GM19467 (cell line): ENCODE data around the gene MTCL1.
"Not testable (repeated sequence)": the region's sequence is repeated elsewhere in the genome, so short reads cannot be mapped to it uniquely, and the experiment has no call there.

Experiments used
- ATAC-seq: cut with Tn5 transposase; IDR thresholded peaks from one replicate; pipeline ENCODE4 v1.9.1; 2021; ENCODE audit warnings: mild to moderate bottlenecking, moderate library complexity; ENCODE audit not compliant: unreplicated experiment

Gene MTCL1

GRCh38 chr18:8741117-8741516 lies 35.8 kb downstream of the MTCL1 start:
- ATAC-seq = no peak

DNA sequence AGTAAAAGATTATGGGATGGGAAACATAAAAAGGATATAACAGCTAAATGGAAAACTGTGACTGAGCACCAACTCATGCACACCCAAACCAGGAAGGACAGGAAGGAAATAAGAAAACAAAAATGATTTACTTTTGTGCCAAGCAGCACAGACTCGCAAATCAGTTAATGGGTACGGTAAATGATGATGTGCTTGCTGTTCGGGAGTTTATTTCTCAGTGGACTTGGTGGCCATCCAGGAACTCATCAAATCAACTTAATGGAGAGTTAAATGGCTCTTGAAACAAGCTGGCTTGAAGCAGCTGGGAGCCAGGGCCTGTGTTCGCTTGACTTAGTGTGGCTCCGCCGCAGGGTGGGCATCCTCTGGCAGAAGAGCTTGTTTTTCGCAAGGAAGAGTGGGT lies 36.2 kb downstream of the MTCL1 start:
- no peak for ATAC-seq

GRCh38 chr18:8742387-8743361 lies 37.3 kb downstream of the MTCL1 start:
- ATAC-seq = no peak

GRCh38 chr18:8744038-8744437 lies 38.7 kb downstream of the MTCL1 start:
- no peak for ATAC-seq

DNA sequence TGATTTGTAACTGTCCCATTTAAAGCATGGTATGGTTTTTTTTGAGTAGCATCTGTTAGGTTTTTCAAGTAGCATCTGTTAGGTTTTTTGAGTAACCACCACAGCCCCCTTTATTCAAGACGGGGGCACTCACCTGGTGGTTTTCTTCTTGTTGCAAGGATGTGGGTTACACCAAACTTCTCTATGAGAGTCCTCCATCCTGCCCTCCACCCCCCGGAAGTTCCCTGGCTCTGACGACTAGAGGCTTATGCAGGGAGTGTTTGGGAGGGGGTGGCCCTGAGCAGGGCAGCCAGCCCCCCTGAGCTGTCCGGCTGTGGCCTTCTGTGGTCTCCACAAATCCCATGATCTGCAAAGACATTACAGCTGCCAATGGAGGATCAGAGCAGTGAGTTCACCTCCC lies 39.3 kb downstream of the MTCL1 start:
- ATAC-seq = no peak

- ATAC-seq = no peak
Measured at GRCh38 chr18:8745355-8746014, 40.1 kb downstream of the MTCL1 start.

- ATAC-seq = no peak
Measured at GRCh38 chr18:8747440-8747937, 42.1 kb downstream of the MTCL1 start.

DNA sequence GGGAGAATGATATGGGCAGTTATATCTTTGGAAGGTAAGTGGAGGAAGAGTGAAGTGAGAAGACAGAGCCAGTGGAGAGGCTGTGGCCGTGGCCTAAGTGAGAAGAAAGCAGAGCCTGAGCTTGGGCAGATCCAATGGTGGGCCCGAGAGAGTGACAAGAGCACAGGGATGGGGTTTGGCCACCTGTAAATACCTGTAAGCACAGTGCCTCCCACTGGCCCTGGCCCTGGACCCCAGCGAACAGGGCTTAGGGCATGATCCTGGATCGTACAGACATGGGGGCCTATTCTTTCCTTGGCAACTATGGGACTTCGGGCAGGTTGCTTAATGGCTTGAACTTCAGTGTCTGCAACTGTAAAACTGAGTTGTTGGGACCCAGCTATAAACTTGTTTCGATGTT lies 44.1 kb downstream of the MTCL1 start:
- no peak for ATAC-seq

DNA sequence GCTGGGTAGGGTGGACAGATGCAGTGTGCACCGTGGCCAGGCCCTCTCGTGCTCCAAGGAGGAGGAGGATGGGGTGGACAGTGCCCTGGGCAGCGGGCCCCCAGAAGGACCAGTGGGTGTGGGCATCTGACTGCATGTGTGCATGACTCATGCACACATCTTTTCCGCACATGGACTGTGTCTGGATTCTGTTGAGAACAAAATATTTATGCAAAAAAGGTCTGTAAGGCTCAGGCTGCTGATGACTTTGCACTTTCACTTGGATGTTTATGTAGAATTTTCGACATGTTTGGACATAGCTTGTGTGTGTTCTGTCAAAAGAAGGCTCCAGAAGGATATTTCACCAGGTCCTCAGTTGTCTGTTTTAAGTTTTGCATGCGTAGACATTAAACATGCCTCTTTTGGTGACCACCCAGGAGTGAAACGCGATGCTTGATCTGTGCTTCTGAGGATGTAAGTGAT lies 45.6 kb downstream of the MTCL1 start:
- ATAC-seq = no peak

DNA sequence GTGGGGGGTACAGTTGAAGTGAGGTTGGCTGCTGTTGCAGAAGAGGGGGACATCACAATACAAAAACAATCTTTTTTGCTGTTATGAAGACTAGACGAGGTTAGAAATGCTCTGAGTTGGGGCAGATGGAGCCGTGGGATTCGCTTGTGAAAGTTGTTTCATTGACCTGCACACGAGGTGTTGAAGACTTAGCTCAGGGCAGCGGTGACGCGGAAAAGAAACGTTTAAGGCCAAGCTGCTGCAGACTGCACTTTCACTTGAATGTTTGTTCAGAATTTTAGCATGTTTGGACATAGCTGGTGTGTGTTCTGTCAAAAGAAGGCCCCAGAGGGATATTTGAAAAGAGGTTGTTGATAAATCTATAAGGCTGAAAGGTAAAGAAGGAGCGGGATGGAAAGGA lies 46.3 kb downstream of the MTCL1 start:
- ATAC-seq = no peak

DNA sequence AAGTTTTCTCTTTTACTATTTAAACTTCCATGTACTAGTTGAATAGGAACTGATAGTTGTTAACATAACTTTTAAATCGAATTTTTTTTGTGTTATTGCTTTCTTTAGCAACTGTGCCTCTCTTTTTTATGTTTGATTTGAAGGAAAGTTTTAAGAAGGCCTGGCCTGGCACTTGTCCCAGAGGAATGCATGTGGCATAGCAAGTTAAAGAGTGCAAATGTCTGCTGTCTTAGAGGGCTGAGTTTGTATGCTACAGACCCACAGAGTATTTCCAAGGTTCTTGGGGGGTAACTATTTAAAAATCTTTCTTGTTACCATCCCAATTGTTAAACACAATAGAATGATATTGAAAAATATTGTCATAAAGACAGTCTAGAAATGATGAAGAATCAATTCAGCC lies 47.0 kb downstream of the MTCL1 start:
- ATAC-seq = no peak

- peak; percentile 79 for ATAC-seq
Measured at GRCh38 chr18:8754995-8755960, 49.9 kb downstream of the MTCL1 start.

DNA sequence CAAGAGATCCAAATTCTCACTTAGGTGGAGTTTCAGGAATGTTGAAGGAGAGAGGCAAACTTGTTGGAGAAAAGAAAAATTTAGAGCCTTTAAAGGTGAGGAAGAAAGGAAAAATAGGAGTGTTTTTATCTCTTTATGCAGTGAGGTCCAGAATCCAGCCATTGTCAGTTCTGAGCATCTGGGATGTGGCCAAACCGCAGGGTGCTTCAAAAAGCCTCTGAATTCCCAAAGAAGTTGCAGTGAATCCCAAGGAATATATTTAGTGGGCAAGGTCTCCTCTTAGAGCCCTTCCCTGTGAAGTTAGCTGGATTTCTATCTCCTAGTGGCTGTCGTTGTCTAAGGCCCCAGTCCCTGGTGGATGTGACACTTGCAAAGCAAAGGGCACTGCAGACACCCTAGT lies 51.2 kb downstream of the MTCL1 start:
- ATAC-seq = no peak

- no peak for ATAC-seq
Measured at GRCh38 chr18:8757396-8757997, 52.1 kb downstream of the MTCL1 start.

- no peak for ATAC-seq
Measured at GRCh38 chr18:8758466-8758865, 53.1 kb downstream of the MTCL1 start.

DNA sequence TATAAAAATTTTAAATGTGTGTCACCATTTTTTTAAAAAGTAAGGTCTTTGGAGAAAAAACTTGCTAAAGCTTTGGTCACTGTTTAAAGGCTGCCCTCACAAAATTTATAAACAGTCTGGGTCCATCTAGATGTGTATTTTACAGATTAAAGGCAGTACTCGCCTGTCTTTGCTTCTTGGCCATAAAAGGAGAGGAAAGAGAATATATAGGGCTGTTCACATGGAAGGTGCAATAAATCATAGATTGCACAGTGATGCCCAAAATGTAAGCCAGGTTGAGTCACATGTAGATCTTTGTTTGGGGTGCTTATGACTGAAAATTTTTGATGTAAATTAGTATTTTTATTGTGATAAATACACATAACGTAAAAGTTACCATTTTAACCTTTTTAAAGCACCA lies 55.6 kb downstream of the MTCL1 start:
- ATAC-seq = no peak

- not testable (repeated sequence) for ATAC-seq
Measured at GRCh38 chr18:8761535-8761934, 56.2 kb downstream of the MTCL1 start.

- no peak for ATAC-seq
Measured at GRCh38 chr18:8762968-8763367, 57.6 kb downstream of the MTCL1 start.

DNA sequence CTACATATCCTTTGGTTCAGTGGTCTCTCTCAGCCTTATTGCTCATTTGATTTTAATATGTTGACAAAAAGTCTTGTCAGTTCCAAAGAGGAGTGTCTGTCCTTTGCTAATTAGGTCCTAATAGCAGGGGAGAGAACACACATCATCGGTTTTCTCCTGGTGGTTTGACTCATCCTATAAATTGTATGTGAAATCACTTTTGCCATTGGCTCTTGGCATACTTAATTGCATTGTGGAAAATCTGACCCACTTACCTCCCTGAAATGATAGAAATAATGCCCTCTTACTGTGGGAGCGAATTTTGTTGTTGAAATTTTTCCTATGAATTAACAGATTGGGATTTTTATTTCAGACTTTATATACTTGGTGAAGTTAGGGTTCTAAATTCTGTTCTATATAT lies 58.3 kb downstream of the MTCL1 start:
- ATAC-seq = no peak

DNA sequence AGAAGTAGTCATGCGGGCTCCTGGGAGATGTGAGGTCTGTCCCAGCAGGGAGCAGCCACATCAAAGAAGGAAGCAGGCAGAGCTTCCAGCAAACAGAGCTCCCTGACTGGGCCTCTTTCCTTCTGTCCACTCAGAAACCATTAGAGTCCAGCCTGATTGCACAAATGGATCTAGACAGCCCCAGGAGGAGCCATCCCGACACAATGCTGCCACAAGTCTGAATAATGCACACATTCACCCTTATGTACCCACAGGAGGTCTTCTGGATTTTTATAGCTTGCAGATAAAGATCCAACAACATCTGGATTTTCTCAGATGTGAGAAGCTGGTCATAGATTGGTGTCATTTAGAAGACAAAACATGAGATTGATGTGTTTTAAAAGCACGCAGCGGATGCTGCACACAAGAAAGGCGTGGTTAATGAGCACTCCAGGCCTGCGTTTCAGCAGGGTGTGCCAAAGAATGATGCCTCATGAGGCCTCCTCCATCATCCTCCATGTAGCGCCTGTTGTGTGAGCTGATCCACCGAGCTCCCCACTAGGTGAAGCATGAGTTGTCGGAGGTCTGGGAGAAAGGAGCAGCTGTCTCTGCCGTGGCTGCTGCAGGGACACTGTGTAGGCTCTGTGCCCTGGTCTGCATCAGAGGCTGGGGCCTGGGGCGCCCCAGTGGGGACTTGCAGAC lies 60.6 kb downstream of the MTCL1 start:
- no peak for ATAC-seq
